Measurements from ENCODE around the gene BTN2A1. TPM values are rescaled to one million over a fixed set of nuclear protein-coding genes. Genes with fewer than 3 reads are reported as not detected.
"Not testable (repeated sequence)": the region's sequence is repeated elsewhere in the genome, so short reads cannot be mapped to it uniquely, and the experiment has no call there.

BTN2A1 gene
- polyA plus RNA-seq, 2 donors, result 10.3 to 10.7 TPM

DNA sequence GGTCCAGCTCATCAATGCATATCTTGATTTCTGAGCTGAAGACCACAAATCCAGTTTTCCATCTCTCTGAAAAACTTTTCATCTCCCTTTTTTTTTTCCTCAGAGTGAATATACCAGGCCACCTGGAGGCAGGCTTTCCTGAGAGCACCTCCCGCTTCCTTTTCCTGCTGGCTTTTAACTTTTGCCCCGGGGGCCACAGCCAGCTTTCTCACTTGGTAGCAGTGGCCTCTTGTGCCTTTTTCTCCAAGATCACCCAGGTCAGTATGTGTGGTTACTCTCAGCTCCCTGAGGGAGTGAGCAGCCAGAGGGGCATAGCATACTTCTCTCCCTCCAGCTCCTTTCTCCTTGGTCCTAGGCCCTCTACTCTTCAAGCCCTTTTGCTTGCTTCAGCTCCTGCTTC lies 42.3 kb downstream of the BTN2A1 start, which contains the start of gene BTN1A1:
TSS of gene BTN1A1 (plus strand) at position 202 of the 400 bp plus-strand sequence. CDS start 984 bp downstream, outside the sequence.
- Histone ChIP-seq H3K4me1 (ENCODE audit: control insufficient read depth in 2 of 2, insufficient read depth in 2 of 2, low read length in 1 of 2) (peaks cover 3 to 5% of the 10 kb centered on the region in 2 donors), H3K27ac (ENCODE audit: low read depth in 2 of 2, low read length in 1 of 2) (no peak within 1 kb of the TSS), H3K9me3 (ENCODE audit: control insufficient read depth in 2 of 2, insufficient read depth in 1 of 2, low read depth in 1 of 2, low read length in 1 of 2) (peaks cover 0 to 4% of the 10 kb centered on the region in 2 donors), H3K36me3 (ENCODE audit: control insufficient read depth in 2 of 2, insufficient read depth in 2 of 2, low read length in 1 of 2) (no peaks in the 10 kb centered on the region), H3K27me3 (ENCODE audit: control insufficient read depth in 1 of 2, insufficient read depth in 2 of 2, low read length in 2 of 2) (peaks cover 3% of the 10 kb centered on the region in 2 donors), H3K4me3 (ENCODE audit: low read depth in 1 of 2, low read length in 2 of 2) (no peak within 1 kb of the TSS)
- 61 to 73% methylated on average over 2 of the region's 2 CpGs for WGBS, 2 donors

GRCh38 chr6:26501482-26501986 lies 43.8 kb downstream of the BTN2A1 start:
- 8 to 12% methylated on average over 49 of the region's 49 CpGs for WGBS, 2 donors
- H3K27ac ChIP-seq (ENCODE audit: low read depth in 2 of 2, low read length in 1 of 2), result no peak overlapping the region
- H3K27me3 ChIP-seq (ENCODE audit: control insufficient read depth in 1 of 2, insufficient read depth in 2 of 2, low read length in 2 of 2), result peaks cover 3% of the 10 kb centered on the region in 2 donors
- no peaks in the 10 kb centered on the region for H3K36me3 ChIP-seq (ENCODE audit: control insufficient read depth in 2 of 2, insufficient read depth in 2 of 2, low read length in 1 of 2)
- peak overlapping the region; percentile 41 to 49 for H3K4me3 ChIP-seq (ENCODE audit: low read depth in 1 of 2, low read length in 2 of 2)
- H3K9me3 ChIP-seq (ENCODE audit: control insufficient read depth in 2 of 2, insufficient read depth in 1 of 2, low read depth in 1 of 2, low read length in 1 of 2), result peaks cover 0 to 4% of the 10 kb centered on the region in 2 donors
- H3K4me1 ChIP-seq (ENCODE audit: control insufficient read depth in 2 of 2, insufficient read depth in 2 of 2, low read length in 1 of 2), result peaks cover 3 to 5% of the 10 kb centered on the region in 2 donors

DNA sequence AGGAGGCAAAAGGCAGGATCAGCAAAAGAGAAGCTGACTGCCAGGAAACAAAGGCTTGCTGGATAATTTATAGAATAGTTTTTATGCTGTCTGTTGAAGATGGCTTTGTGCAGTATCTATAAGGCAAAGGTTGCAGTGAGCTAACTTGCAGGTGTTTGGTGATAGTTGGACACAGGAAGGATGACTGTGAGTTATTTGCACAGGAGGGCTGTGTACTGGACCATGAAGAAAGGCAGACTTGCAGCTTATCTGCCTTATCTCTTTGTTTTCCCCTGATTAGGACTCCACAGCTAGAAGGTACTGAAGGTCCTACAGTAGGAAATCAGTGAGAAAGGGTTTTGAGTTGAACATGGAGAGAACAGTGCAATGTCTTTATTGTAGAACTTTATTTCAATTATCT lies 44.4 kb downstream of the BTN2A1 start:
- Histone ChIP-seq H3K9me3 (ENCODE audit: control insufficient read depth in 2 of 2, insufficient read depth in 1 of 2, low read depth in 1 of 2, low read length in 1 of 2) (peaks cover 0 to 4% of the 10 kb centered on the region in 2 donors), H3K27ac (ENCODE audit: low read depth in 2 of 2, low read length in 1 of 2) (no peak overlapping the region), H3K4me1 (ENCODE audit: control insufficient read depth in 2 of 2, insufficient read depth in 2 of 2, low read length in 1 of 2) (peaks cover 3 to 5% of the 10 kb centered on the region in 2 donors), H3K4me3 (ENCODE audit: low read depth in 1 of 2, low read length in 2 of 2) (peak overlapping the region in 1 of 2 donors; percentile 41), H3K36me3 (ENCODE audit: control insufficient read depth in 2 of 2, insufficient read depth in 2 of 2, low read length in 1 of 2) (no peaks in the 10 kb centered on the region), H3K27me3 (ENCODE audit: control insufficient read depth in 1 of 2, insufficient read depth in 2 of 2, low read length in 2 of 2) (peaks cover 3% of the 10 kb centered on the region in 2 donors)

DNA sequence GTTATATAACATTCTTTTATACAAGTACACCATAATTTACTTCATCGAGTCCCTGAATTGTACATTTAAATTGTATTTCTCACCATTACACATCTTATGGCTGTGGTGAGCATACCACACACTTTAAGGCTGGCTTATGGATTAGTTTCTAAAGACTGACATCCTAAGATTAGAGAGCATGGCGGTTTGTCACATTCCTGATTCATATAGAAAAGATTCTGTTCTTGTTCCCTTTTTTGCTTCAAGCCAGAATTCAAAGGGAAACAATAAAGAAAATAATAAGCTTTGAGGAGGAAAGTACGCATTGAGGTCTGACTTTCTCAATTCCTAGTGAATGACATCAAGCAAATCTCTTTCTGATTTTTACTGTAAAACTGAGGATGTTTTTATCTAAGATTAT lies 44.9 kb downstream of the BTN2A1 start:
- H3K27ac ChIP-seq (ENCODE audit: low read depth in 2 of 2, low read length in 1 of 2), result no peak overlapping the region
- no peaks in the 10 kb centered on the region for H3K36me3 ChIP-seq (ENCODE audit: control insufficient read depth in 2 of 2, insufficient read depth in 2 of 2, low read length in 1 of 2)
- WGBS, 2 donors, result 88 to 93% methylated on average over 3 of the region's 3 CpGs
- peaks cover 3 to 5% of the 10 kb centered on the region in 2 donors for H3K4me1 ChIP-seq (ENCODE audit: control insufficient read depth in 2 of 2, insufficient read depth in 2 of 2, low read length in 1 of 2)
- peaks cover 0 to 4% of the 10 kb centered on the region in 2 donors for H3K9me3 ChIP-seq (ENCODE audit: control insufficient read depth in 2 of 2, insufficient read depth in 1 of 2, low read depth in 1 of 2, low read length in 1 of 2)
- H3K4me3 ChIP-seq (ENCODE audit: low read depth in 1 of 2, low read length in 2 of 2), result no peak overlapping the region
- peaks cover 3% of the 10 kb centered on the region in 2 donors for H3K27me3 ChIP-seq (ENCODE audit: control insufficient read depth in 1 of 2, insufficient read depth in 2 of 2, low read length in 2 of 2)

DNA sequence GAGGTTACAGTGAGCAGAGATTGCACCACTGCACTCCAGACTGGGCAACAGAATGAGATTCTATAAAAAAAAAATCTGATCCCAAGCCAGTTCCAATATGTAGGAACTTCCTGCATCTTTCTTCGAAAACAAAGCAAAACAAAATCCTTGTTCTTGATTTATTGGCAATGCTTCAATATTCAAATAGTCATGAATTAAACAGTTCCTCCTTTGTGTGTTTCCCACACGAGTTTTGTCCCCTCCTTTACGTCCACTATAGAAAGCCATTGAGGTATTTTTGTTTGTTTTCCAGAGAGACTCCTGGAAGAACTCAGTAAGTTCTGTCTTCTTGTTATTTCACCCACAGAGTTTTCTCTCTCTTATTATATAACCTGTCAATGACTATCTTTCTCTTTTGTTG lies 49.9 kb downstream of the BTN2A1 start:
- no peaks in the 10 kb centered on the region for H3K9me3 ChIP-seq (ENCODE audit: control insufficient read depth in 2 of 2, insufficient read depth in 1 of 2, low read depth in 1 of 2, low read length in 1 of 2)
- WGBS, 2 donors, result 54 to 61% methylated on average over 3 of the region's 3 CpGs
- H3K4me1 ChIP-seq (ENCODE audit: control insufficient read depth in 2 of 2, insufficient read depth in 2 of 2, low read length in 1 of 2), result no peaks in the 10 kb centered on the region
- H3K36me3 ChIP-seq (ENCODE audit: control insufficient read depth in 2 of 2, insufficient read depth in 2 of 2, low read length in 1 of 2), result no peaks in the 10 kb centered on the region
- peaks cover 0 to 2% of the 10 kb centered on the region in 2 donors for H3K27me3 ChIP-seq (ENCODE audit: control insufficient read depth in 1 of 2, insufficient read depth in 2 of 2, low read length in 2 of 2)
- no peak overlapping the region for H3K4me3 ChIP-seq (ENCODE audit: low read depth in 1 of 2, low read length in 2 of 2)
- H3K27ac ChIP-seq (ENCODE audit: low read depth in 2 of 2, low read length in 1 of 2), result no peak overlapping the region

- H3K36me3 ChIP-seq (ENCODE audit: control insufficient read depth in 2 of 2, insufficient read depth in 2 of 2, low read length in 1 of 2); H3K4me1 ChIP-seq (ENCODE audit: control insufficient read depth in 2 of 2, insufficient read depth in 2 of 2, low read length in 1 of 2); H3K9me3 ChIP-seq (ENCODE audit: control insufficient read depth in 2 of 2, insufficient read depth in 1 of 2, low read depth in 1 of 2, low read length in 1 of 2); H3K27me3 ChIP-seq (ENCODE audit: control insufficient read depth in 1 of 2, insufficient read depth in 2 of 2, low read length in 2 of 2); H3K27ac ChIP-seq (ENCODE audit: low read depth in 2 of 2, low read length in 1 of 2); H3K4me3 ChIP-seq (ENCODE audit: low read depth in 1 of 2, low read length in 2 of 2): not testable (repeated sequence)
- 81% methylated on average over 8 of the region's 8 CpGs for WGBS, 2 donors
Observed at GRCh38 chr6:26511033-26511432, 53.3 kb downstream of the BTN2A1 start.

DNA sequence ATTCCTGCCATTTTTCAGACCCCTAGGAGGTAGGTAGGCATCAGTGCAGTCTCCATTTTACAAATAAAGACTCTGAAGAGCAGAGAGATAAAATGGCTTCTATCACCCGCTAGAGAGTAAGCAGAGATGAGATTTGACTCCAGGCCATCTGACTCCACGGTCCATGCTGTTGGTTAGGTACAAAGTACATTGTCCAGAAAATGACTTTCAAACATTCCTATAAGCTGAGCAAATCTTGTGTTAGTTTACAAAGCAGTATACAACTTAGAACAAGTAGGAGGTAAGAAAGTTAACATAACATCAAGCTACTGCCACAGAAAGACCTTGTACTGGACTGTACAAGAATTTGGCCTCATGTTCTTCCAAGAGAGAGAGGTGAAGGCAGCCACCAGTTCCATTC lies 57.2 kb downstream of the BTN2A1 start:
- WGBS, 2 donors, result 80 to 87% methylated on average over 2 of the region's 2 CpGs
- H3K27me3 ChIP-seq (ENCODE audit: control insufficient read depth in 1 of 2, insufficient read depth in 2 of 2, low read length in 2 of 2), result no peaks in the 10 kb centered on the region
- H3K4me1 ChIP-seq (ENCODE audit: control insufficient read depth in 2 of 2, insufficient read depth in 2 of 2, low read length in 1 of 2), result no peaks in the 10 kb centered on the region
- no peak overlapping the region for H3K27ac ChIP-seq (ENCODE audit: low read depth in 2 of 2, low read length in 1 of 2)
- no peaks in the 10 kb centered on the region for H3K36me3 ChIP-seq (ENCODE audit: control insufficient read depth in 2 of 2, insufficient read depth in 2 of 2, low read length in 1 of 2)
- no peaks in the 10 kb centered on the region for H3K9me3 ChIP-seq (ENCODE audit: control insufficient read depth in 2 of 2, insufficient read depth in 1 of 2, low read depth in 1 of 2, low read length in 1 of 2)
- no peak overlapping the region for H3K4me3 ChIP-seq (ENCODE audit: low read depth in 1 of 2, low read length in 2 of 2)

GRCh38 chr6:26516481-26517427 lies 59.0 kb downstream of the BTN2A1 start:
- no peaks in the 10 kb centered on the region for H3K27me3 ChIP-seq (ENCODE audit: control insufficient read depth in 1 of 2, insufficient read depth in 2 of 2, low read length in 2 of 2)
- H3K36me3 ChIP-seq (ENCODE audit: control insufficient read depth in 2 of 2, insufficient read depth in 2 of 2, low read length in 1 of 2), result no peaks in the 10 kb centered on the region
- H3K9me3 ChIP-seq (ENCODE audit: control insufficient read depth in 2 of 2, insufficient read depth in 1 of 2, low read depth in 1 of 2, low read length in 1 of 2), result no peaks in the 10 kb centered on the region
- H3K4me3 ChIP-seq (ENCODE audit: low read depth in 1 of 2, low read length in 2 of 2), result no peak overlapping the region
- WGBS, 2 donors, result 80% methylated on average over 9 of the region's 9 CpGs
- H3K27ac ChIP-seq (ENCODE audit: low read depth in 2 of 2, low read length in 1 of 2), result no peak overlapping the region
- no peaks in the 10 kb centered on the region for H3K4me1 ChIP-seq (ENCODE audit: control insufficient read depth in 2 of 2, insufficient read depth in 2 of 2, low read length in 1 of 2)

All from esophagus (tissue), 2 donors.